ENCODE data around the gene PCNX2. TPM values are rescaled to one million over a fixed set of nuclear protein-coding genes. Genes with fewer than 3 reads are reported as not detected.

Gene PCNX2
- total RNA-seq, 4 donors from 2014 or later, result 4.3 to 19.5 (median 9.0) TPM

- intact Hi-C loops (cut with DNase I), result no loop called here
- no peak for DNase-seq
- no peak overlapping the region for H3K4me3 ChIP-seq
- no peaks in the 10 kb centered on the region for H3K27me3 ChIP-seq
- H3K36me3 ChIP-seq, result peaks cover 0 to 62% (median 0%) of the 10 kb centered on the region in 3 donors
- WGBS, 2 donors, result 93% methylated on average over 4 of the region's 4 CpGs
- H3K27ac ChIP-seq, result no peak overlapping the region
- H3K9me3 ChIP-seq, result no peaks in the 10 kb centered on the region
- TF ChIP-seq CTCF (IDR thresholded peaks at IDR 0.05) (no peak), POLR2A (IDR thresholded peaks at IDR 0.05) (no peak)
- H3K4me1 ChIP-seq, result peaks cover 0 to 28% (median 7%) of the 10 kb centered on the region in 3 donors
Observed at GRCh38 chr1:232964601-232965000, 330.9 kb downstream of the PCNX2 start.

GRCh38 chr1:232962761-232963745, 332.5 kb downstream of the PCNX2 start:
- no peak overlapping the region for H3K4me3 ChIP-seq

GRCh38 chr1:232958067-232958466, 337.5 kb downstream of the PCNX2 start:
- Histone ChIP-seq H3K4me1 (peaks cover 0 to 4% (median 2%) of the 10 kb centered on the region in 3 donors), H3K36me3 (peaks cover 4 to 59% (median 6%) of the 10 kb centered on the region in 3 donors), H3K27ac (no peak overlapping the region), H3K27me3 (no peaks in the 10 kb centered on the region), H3K9me3 (peaks cover 0 to 11% (median 0%) of the 10 kb centered on the region in 3 donors), H3K4me3 (no peak overlapping the region)
- WGBS, 2 donors, result 100% methylated on average over 1 of the region's 1 CpG
- intact Hi-C loops (cut with DNase I), result loop anchor here (10.0 kb wide), 1 partner anchor 323 kb away; the partner anchor contains the start of gene SIPA1L2
- no peak for DNase-seq
- TF ChIP-seq POLR2A (IDR thresholded peaks at IDR 0.05) (no peak), CTCF (IDR thresholded peaks at IDR 0.05) (no peak)

More at GRCh38 chr1:232962761-232963745, 332.5 kb downstream of the PCNX2 start:
- DNase-seq, result no peak
- peaks cover 0 to 28% (median 7%) of the 10 kb centered on the region in 3 donors for H3K4me1 ChIP-seq
- intact Hi-C loops (cut with DNase I), result no loop called here
- H3K27ac ChIP-seq, result peak overlapping the region in 3 of 4 donors; percentile 26 to 51 (median 30)
- H3K9me3 ChIP-seq, result peaks cover 0 to 7% (median 0%) of the 10 kb centered on the region in 3 donors
- peaks cover 0 to 62% (median 5%) of the 10 kb centered on the region in 3 donors for H3K36me3 ChIP-seq
- 49 to 61% methylated on average over 10 of the region's 10 CpGs for WGBS, 2 donors
- H3K27me3 ChIP-seq, result no peaks in the 10 kb centered on the region
- no peak for TF ChIP-seq POLR2A (IDR thresholded peaks at IDR 0.05)
- TF ChIP-seq CTCF (IDR thresholded peaks at IDR 0.05), result no peak

- TF ChIP-seq CTCF (IDR thresholded peaks at IDR 0.05), result no peak
- TF ChIP-seq POLR2A (IDR thresholded peaks at IDR 0.05), result no peak
- WGBS, 2 donors, result 90 to 96% methylated on average over 6 of the region's 6 CpGs
- Histone ChIP-seq H3K27ac (no peak overlapping the region), H3K9me3 (peaks cover 0 to 11% (median 0%) of the 10 kb centered on the region in 3 donors), H3K36me3 (peaks cover 4 to 56% (median 6%) of the 10 kb centered on the region in 3 donors), H3K27me3 (no peaks in the 10 kb centered on the region), H3K4me3 (no peak overlapping the region), H3K4me1 (peaks cover 11 to 22% (median 12%) of the 10 kb centered on the region in 3 donors)
- DNase-seq, result no peak
- intact Hi-C loops (cut with DNase I), result loop anchor here (10.0 kb wide), 1 partner anchor 321 kb away; the partner anchor contains the start of gene SIPA1L2
Observed at GRCh38 chr1:232956081-232956480, 339.4 kb downstream of the PCNX2 start.

Measured in esophagus squamous epithelium (tissue), 5 donors.